GM19397 (cell line): ENCODE results near the gene NFIB.

Source experiments
- ATAC-seq: cut with Tn5 transposase; IDR thresholded peaks from one replicate; pipeline ENCODE4 v1.9.1; 2021; ENCODE audit warnings: mild to moderate bottlenecking, moderate library complexity; ENCODE audit not compliant: unreplicated experiment

NFIB gene

DNA sequence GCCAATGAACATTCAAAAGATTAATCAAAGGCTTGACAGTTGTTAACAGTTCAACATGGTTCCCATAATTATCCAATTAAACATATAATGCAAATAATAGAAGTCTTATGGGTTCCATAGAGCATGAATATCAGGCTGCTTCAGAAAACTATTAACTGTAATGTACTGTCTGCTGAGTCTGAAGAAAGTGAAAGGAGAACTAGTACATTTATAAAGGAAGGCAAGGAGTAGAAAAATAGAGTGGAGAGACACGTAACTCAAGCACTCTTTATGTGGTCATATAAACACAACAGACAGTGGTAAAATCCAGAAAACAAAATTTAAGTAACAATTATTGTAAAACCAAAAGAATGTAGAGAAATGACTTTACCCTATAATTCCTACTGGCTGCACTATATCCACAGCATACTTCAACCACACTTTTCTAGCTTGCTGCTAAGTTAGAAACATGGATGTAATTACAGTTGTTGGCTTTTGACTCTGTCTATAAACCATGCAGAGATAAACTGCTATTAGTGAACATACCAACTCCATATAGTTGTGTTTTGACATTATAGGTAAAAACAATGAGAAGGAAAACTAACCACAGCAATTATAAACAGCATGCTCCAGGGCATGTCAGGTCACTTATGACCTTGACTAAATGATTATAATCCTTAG, 32.7 kb downstream of the NFIB start:
- ATAC-seq, result no peak

DNA sequence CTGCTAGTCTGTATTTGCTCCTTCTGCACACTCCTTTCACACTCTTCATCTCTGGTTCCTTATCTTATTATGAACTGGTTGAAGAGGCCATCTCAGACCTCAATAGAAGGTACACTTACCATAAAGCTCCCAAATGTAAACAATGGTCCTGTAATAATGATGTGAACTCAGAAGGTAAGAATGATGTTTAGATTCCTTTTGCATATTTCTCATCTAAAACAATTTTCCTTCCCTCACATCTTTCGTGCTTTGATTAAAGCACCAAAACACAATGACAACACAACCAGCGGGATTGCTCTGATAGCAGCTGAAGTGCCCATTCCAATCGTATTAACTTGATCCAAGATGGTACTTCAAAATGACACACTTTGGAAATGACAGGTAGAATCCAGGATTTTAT, 34.3 kb downstream of the NFIB start:
- ATAC-seq, result no peak

DNA sequence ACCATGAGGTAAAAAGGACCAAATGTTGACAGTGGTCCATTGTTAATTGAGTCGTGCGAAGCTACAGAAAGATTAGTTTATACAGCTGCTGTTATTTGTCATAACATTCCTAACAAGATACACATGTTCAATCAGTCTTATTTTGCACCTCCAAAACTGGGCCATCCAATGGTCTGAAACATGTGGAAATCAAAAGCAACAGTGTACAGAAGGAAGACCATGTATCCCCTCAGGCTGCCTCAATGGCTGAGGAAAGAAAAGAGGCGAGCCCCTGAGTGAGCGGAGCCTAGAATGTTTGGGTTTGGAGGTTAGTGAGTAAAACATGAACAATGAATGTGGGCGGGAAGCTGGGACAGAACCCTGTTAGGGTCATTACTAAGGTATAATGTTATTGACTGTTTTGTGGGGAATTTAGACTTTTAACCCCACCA, 35.6 kb downstream of the NFIB start:
- ATAC-seq, result no peak

DNA sequence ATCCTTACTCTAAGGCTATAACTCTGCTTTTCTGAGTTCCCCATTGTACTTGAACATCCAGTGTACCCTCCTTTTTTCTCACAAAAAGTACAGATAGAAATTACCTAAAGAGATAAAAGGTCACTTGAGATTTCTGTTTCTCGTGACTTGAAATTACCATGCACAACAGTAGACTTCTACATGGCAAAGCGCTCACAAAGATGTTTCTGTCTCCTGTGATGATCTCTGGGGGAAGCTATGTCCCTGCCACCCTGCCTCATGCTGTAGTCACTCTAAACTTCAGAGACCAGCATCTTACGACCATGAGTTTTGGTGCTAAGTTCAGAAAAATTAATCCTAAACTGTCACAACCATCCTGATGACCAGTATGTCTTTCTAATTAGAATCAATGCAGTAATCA, 36.2 kb downstream of the NFIB start:
- no peak for ATAC-seq

DNA sequence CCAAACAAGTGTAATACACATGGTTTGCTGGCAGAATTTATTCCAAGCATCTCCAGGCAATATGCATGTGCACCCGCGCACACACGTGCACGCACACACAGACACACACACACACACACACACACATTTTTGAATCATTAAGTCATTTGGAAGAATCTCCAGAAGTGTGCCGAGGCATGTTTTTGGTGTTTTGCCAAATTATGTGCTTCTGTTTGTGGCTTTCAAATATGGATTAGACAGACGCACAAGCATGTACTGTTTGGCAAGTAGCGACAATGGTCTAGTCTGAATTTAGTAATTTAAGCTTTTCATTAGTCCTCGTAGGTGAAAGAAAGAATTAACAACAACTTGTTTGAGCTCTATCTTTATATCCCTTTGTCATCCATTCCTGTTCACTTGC, 36.7 kb downstream of the NFIB start:
- ATAC-seq, result no peak

DNA sequence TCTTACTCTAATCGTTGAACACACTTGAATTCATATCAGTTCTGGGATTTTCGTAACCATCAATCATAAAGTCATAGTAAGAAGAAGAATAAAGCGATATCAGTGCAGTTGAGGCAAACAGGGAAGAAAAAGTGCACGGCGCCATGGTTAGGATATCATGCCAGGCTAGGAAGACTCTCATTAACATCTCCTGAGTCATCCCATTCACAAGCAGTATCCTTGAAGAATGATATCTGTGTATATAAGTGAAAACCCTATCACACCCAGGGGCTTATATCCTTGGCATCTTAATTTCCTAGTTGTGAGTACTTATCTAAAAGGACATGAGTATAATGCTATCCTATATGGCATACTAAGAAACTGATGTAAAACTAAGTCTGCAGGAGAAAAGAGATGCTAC, 38.6 kb downstream of the NFIB start:
- no peak for ATAC-seq

DNA sequence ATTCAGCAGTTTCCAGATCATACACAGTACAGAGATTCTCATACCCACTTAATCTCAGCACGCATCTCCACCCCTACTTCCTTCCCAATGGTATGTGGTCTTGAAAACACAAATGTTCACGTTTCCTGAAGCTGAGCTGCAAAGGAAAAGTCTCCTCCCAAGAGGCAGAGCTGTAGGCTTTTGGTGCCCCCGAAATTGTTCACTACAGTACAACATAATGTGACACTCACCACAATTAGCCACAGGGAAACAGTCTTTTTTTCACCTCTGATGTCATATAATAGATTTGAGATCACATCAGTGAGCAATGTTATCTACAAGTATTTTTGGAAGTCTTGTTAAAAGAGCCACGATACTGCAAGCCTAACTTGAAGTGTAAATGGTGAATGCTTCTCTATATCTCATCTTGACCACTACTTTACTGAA, 40.2 kb downstream of the NFIB start:
- ATAC-seq, result no peak

DNA sequence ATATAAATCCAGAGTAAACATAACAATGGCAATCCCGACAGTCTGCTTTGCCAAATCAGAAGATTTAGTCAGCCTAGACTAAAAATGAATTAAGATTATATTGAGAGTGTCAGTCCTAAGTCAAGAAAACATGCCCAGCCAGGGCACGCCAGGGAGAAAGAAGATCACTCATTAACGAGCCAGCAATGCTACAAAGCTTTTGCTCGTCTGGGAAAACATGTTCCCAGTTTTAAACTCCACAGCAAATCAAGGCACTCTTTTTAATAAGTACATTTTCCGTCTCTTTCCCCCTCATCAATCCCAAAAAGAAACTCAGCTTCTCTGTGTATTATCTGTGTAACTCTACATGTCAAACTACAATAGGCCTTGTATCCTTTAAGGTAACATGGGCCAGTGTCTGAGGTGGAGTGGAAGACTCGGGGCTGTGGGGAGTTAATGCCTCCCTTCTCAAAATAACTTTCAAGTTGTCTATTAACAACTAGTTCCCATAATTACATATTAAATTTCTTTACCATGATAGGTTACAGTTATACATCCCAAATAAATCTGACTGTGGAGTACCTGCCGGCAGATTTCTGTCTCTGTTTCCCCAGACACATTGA, 40.9 kb downstream of the NFIB start:
- no peak for ATAC-seq

DNA sequence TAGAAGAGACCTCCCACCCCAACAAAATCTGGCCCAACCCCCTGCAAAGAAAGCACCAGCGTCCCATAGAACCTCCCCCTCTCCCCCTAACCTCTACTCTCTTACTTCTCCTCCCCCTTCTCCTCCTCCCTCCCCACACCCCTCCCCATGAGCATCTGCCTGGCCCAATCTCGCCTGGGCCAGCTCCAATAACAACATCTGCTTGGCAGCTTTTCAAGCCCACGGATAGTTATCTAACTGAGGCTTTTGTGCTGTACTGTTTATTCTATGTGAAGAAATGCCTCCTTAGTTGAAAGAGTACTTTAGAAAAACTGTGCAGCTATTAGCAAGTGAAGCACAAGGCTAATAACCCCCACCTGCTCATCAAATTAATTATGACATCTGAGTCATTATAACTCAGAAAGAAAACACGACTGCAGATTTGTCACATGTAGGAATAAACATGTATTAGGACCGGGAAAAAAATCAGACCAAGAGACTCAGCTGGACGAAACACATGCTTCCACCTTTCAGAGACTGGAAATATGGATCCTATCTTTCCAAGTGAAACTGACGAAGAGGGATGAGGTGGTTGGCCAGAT, 42.8 kb downstream of the NFIB start:
- no peak for ATAC-seq

DNA sequence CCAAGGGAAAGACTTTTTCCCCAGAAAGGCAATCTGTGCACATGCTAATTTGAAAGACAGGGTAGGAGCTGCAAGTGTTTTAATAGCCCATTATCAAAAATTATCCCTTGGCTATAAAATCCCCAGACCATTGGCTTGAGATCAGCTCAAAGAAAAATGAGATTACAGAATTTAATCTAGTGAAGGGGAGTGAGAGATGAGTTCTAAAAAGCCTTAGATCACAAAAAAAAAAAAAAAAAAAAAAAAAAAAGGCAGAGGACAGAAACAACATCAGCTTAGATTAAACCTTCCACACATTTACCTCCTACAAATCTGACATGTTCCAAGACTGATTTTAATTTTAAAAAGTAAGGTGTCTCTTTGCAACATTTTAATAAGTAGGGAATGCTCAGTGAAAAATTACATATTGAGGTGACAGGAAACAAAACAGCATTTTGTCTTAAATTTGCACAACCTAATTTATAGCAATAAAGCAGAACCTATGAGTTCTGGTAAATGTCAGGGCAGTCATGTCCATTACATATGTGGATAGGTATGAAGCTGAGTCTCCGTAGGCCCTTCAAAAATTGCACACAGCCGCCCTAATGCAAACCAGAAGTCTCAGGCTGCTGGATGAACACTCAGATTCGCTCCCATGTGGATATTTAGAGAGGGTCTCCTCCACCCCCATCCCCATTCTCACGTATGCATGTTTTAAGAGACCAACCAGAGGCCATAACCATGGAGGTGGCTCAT, 43.4 kb downstream of the NFIB start:
- no peak for ATAC-seq

DNA sequence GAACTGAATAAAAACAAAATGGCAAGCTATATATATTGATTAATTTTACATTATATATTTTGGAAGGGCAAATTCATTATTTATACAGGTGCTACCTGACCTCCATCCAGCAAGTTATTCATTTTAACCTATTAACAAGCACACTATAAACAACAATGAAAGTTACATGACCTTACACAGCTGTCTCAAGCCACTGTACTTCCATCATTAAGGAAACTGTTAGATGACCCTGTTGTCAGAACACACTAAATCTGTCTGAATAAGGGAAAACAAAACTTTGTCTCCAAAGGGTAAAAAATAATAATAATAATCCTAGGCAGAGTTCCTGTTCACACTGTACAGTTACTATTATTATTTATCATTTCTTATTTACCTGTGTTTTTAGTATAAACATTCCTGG, 44.0 kb downstream of the NFIB start:
- ATAC-seq, result no peak

DNA sequence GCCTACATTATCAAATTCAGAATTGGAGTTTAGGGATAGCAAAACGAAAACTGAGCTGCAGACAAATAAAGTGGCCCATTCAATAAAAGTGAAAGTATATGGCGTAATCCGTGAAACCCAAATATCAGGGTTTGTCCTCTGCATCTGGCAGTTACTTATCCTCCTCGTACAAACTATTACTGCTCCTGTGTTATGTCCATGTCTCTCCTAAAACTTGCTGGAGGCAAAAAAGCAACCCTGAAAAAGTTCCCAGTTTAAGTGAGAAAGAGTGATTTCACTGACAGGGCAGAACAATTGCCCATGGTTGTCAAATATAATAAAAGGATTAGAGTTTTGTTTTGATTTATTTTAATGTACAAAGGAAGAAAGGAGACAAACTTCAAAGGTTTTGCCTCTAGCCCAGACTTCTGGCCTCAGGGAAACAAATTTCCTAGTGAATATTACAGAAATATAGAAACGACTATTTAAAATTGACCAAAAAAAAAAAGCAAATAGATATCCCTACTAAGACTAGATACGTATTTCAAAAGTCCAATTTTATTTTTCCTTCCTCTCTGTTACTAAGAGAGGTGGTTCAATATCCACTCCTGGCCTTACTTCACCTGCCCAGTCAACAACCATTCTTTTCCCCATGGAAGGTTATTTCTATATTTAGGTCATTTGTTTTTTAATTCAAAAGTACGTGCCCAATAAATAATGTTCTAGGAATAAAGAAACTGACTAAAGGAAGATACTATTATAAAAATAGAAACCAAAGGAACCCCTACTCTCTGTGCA, 50.0 kb downstream of the NFIB start:
- ATAC-seq, result no peak

DNA sequence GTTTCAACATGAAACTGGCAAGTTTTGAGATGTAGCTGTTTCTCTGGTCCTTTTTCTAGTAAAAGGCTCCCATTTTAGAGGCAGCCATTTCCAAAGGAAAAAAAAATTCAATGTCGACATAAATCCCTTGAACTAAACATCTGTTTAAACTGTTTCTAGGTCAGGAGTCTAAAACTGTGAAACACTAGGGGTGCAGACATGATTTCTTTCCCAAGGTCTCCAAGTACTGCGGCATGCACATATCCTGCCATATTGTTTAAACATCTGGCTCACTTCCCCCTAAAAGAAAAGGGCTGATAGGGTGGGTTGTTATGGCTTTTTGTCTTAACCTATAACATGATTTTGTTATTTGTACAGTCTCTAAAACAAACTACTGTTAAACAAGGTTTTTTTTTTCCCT, 51.1 kb downstream of the NFIB start:
- no peak for ATAC-seq

DNA sequence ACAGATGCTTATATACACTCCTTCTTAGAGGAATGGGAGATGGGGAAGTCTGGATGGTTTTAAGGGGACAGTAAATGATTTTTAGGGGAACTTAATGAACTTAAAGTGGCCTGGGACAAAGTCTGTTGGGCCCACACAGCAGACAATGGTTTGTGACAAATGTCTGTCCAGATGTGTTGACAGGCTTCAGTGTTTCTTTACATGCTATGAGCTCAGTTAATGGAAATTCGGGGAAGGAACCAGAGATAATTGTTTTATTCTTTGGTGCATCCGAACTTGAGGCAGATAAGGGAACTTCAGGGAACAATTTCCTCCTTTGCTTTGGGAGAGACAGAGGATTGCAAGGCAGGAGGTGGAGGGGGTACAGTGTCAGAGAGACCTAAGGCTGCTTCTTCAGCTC, 52.3 kb downstream of the NFIB start:
- no peak for ATAC-seq

DNA sequence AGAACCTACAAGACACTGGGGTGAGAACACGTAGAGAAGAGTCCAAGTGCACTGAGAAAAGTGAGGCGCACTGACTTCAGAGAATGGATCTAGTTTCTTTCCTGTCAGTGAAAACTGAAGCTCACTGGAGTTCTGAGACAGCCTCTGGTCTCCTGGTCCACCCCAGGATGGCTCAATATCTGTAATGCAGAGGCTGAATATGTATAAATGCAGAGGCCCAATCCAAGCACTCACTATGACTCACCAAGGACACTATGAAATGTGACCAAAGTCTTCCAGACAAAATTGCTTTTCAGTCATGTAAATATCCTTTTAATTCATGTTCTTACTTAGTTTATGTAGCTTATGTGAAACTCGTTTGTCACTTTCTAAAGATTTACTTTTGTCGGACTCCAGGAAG, 53.8 kb downstream of the NFIB start:
- ATAC-seq, result no peak

DNA sequence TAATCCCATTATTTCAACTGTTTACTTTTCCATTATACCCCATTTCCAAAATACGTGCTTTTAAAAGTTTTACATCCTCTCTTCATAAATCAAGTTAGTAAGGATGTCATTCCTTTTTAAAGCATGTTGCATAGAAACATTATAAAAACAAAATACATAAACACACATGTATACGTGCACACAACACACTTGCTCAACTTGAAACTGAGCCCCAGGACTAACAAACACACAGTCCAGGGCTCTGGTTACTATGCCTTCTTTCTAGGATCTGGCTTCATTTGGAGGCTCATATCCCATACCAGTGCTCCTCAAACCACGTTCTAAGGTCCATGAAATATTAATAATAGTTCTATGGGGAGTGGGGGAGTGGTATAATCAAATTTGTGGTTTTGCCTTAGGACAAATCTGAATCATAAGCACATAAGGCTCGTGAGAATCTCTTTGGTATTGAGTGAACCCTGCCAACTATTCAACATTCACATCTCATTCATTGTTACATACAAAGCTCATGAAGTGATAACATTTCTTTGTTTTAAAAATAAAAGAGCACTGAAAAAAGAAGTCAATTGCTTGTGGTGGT, 55.2 kb downstream of the NFIB start:
- no peak for ATAC-seq

DNA sequence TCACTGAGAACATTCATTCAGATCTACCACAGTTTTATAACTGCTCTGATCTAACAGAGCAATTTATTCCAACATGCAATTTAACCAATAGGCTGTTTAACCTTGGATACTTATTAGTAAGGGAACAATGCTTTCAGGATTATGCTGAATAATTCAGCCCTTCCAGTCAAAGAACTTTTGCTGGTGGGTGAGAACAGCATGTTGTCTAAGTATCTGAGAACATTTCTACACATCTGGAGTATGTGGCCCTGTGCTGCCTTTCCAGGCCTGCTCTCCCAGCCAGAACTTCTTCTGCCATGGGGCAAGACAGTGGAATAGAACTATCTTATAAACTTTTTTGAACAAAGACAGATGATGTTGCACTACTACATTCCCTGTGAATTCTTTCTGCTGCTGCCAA, 55.8 kb downstream of the NFIB start:
- no peak for ATAC-seq

DNA sequence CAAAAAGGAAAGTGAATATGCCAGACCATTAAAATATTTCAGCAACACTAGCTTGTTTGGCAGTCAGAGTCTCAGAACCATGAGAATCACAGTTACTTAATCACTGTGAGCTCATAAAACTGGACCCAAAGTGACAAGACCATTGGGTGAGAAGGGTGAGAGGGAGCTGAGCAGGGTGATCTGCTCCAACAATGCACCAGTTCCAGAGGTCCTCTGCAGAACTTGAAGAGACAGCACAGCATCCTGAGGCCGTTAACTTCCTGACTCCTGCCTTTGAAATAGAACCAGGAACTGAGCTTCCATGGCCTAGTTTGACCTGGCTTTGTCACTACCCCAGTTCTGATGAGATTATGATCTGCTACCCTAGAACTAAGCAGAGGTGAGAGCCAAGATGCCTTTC, 57.4 kb downstream of the NFIB start:
- ATAC-seq, result no peak

DNA sequence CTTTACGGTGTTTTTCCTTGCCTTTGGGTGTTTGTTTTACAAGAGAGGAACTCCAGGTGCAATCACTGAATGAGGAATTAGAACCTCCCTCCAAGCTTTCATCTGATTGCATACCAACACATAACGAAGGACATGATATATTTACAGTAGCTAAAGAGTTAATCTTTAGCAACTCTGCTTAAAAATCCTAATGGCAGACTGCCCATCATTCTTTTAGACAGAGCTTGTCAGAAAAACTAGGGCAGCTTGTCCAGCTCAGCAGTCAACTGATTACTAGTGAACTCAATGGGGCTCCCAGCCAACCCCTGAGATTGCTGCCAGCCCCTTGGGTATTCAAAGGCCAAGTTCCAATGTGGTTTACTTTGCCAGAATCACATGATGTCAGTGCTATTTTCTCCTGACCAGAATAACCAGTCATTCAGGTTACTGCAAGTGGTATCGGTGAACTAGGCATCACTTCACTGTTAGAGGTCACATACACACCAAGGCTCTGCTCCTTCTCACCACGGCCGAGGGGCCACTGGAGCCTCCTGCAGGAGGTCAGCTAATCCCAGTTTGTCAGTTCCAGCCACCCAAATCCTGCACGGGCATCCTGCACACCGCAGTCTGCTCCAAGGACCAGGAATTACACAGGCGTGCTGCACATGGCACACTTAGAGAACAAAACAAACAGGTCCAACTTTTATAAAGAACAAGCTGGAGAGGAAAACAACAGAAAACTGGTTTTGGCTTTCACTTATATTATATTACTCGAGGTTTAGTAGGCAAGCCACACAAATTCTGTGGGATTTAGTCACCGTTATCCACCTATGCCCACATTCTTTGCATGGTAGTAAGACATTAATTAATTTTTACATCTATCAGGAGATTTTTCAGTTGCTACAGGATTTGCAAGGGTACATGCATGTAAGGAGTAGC, 62.5 kb downstream of the NFIB start:
- ATAC-seq, result no peak

DNA sequence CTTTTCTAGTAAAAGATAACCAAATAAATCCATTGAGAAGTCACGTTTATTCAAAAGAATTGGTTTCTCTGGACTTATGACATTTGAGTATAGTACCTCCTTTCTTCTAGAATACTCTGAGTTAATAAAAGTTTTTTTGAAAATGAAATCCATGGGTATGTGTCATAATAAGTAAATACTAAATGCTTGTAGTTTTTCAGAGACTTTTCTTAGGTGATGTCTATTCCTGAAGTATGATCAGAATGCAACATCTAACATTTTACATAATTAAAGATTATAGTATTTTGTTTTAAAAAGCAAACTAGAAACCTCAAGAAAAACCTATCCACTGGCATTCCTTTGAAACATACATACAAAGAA, 63.2 kb downstream of the NFIB start:
- ATAC-seq, result no peak
